Activated naive CD4-positive, alpha-beta T cell treated with anti-CD3 and anti-CD28 coated beads, Interleukin-2, amount 50 U/mL, for 24 hours (primary cell): Measurements from ENCODE around the gene NPAS3.

Source experiments
- H3K27ac Mint-ChIP-seq: one replicate; pipeline ENCODE4 v1.8.0; 2021; ENCODE audit warnings: mild to moderate bottlenecking, mixed read lengths
- H3K27me3 Mint-ChIP-seq: one replicate; pipeline ENCODE4 v1.8.0; 2021; ENCODE audit warnings: mixed read lengths
- H3K36me3 Mint-ChIP-seq: one replicate; pipeline ENCODE4 v1.8.0; 2021; ENCODE audit warnings: mixed read lengths
- H3K4me1 Mint-ChIP-seq: one replicate; pipeline ENCODE4 v1.8.0; 2021; ENCODE audit warnings: mixed read lengths
- H3K4me3 Mint-ChIP-seq: one replicate; pipeline ENCODE4 v1.8.0; 2021; ENCODE audit warnings: mild to moderate bottlenecking, mixed read lengths
- H3K9me3 Mint-ChIP-seq: one replicate; pipeline ENCODE4 v1.8.0; 2021; ENCODE audit warnings: mixed read lengths

The NPAS3 gene

GRCh38 chr14:33390335-33390734 is 451.7 kb downstream of the NPAS3 start:
- Mint-ChIP-seq H3K27me3 (no peaks in the 10 kb centered on the region), H3K36me3 (no peaks in the 10 kb centered on the region), H3K27ac (no peak overlapping the region), H3K4me3 (no peak overlapping the region), H3K4me1 (no peaks in the 10 kb centered on the region), H3K9me3 (no peaks in the 10 kb centered on the region)

GRCh38 chr14:33393231-33393894 is 454.7 kb downstream of the NPAS3 start:
- Mint-ChIP-seq H3K27ac (no peak overlapping the region), H3K27me3 (peaks cover 2% of the 10 kb centered on the region), H3K4me3 (no peak overlapping the region), H3K4me1 (no peaks in the 10 kb centered on the region), H3K9me3 (no peaks in the 10 kb centered on the region), H3K36me3 (no peaks in the 10 kb centered on the region)

- H3K4me1 Mint-ChIP-seq, result no peaks in the 10 kb centered on the region
- peaks cover 2% of the 10 kb centered on the region for H3K27me3 Mint-ChIP-seq
- no peak overlapping the region for H3K27ac Mint-ChIP-seq
- H3K9me3 Mint-ChIP-seq, result no peaks in the 10 kb centered on the region
- no peak overlapping the region for H3K4me3 Mint-ChIP-seq
- H3K36me3 Mint-ChIP-seq, result no peaks in the 10 kb centered on the region
Observed at GRCh38 chr14:33393895-33394368, 455.3 kb downstream of the NPAS3 start.

GRCh38 chr14:33401311-33401710 is 462.6 kb downstream of the NPAS3 start:
- H3K9me3 Mint-ChIP-seq, result peaks cover 6% of the 10 kb centered on the region
- H3K4me1 Mint-ChIP-seq, result no peaks in the 10 kb centered on the region
- no peak overlapping the region for H3K27ac Mint-ChIP-seq
- peaks cover 2% of the 10 kb centered on the region for H3K27me3 Mint-ChIP-seq
- H3K36me3 Mint-ChIP-seq, result no peaks in the 10 kb centered on the region
- H3K4me3 Mint-ChIP-seq, result no peak overlapping the region

GRCh38 chr14:33402604-33403003 is 463.9 kb downstream of the NPAS3 start:
- H3K27me3 Mint-ChIP-seq, result peaks cover under 1% of the 10 kb centered on the region
- peaks cover 8% of the 10 kb centered on the region for H3K9me3 Mint-ChIP-seq
- no peaks in the 10 kb centered on the region for H3K36me3 Mint-ChIP-seq
- no peak overlapping the region for H3K4me3 Mint-ChIP-seq
- no peaks in the 10 kb centered on the region for H3K4me1 Mint-ChIP-seq
- H3K27ac Mint-ChIP-seq, result no peak overlapping the region

- H3K4me3 Mint-ChIP-seq, result no peak overlapping the region
- H3K36me3 Mint-ChIP-seq, result no peaks in the 10 kb centered on the region
- peaks cover 10% of the 10 kb centered on the region for H3K9me3 Mint-ChIP-seq
Observed at GRCh38 chr14:33404054-33404453, 465.4 kb downstream of the NPAS3 start.

GRCh38 chr14:33404964-33405574 is 466.4 kb downstream of the NPAS3 start:
- H3K4me3 Mint-ChIP-seq, result no peak overlapping the region

More at GRCh38 chr14:33404054-33404453, 465.4 kb downstream of the NPAS3 start:
- Mint-ChIP-seq H3K27ac (no peak overlapping the region), H3K4me1 (no peaks in the 10 kb centered on the region), H3K27me3 (no peaks in the 10 kb centered on the region)

GRCh38 chr14:33406766-33407165 is 468.1 kb downstream of the NPAS3 start:
- no peak overlapping the region for H3K27ac Mint-ChIP-seq
- H3K4me3 Mint-ChIP-seq, result no peak overlapping the region
- peaks cover 10% of the 10 kb centered on the region for H3K9me3 Mint-ChIP-seq
- no peaks in the 10 kb centered on the region for H3K36me3 Mint-ChIP-seq
- no peaks in the 10 kb centered on the region for H3K27me3 Mint-ChIP-seq
- no peaks in the 10 kb centered on the region for H3K4me1 Mint-ChIP-seq

More at GRCh38 chr14:33404964-33405574, 466.4 kb downstream of the NPAS3 start:
- no peaks in the 10 kb centered on the region for H3K4me1 Mint-ChIP-seq
- peaks cover 10% of the 10 kb centered on the region for H3K9me3 Mint-ChIP-seq
- H3K27ac Mint-ChIP-seq, result no peak overlapping the region
- no peaks in the 10 kb centered on the region for H3K27me3 Mint-ChIP-seq
- no peaks in the 10 kb centered on the region for H3K36me3 Mint-ChIP-seq

GRCh38 chr14:33408291-33408690 is 469.6 kb downstream of the NPAS3 start:
- H3K4me1 Mint-ChIP-seq, result no peaks in the 10 kb centered on the region
- H3K9me3 Mint-ChIP-seq, result peaks cover 10% of the 10 kb centered on the region
- no peaks in the 10 kb centered on the region for H3K36me3 Mint-ChIP-seq
- H3K4me3 Mint-ChIP-seq, result no peak overlapping the region
- no peaks in the 10 kb centered on the region for H3K27me3 Mint-ChIP-seq
- H3K27ac Mint-ChIP-seq, result no peak overlapping the region

- H3K27ac Mint-ChIP-seq, result no peak overlapping the region
- H3K4me3 Mint-ChIP-seq, result no peak overlapping the region
- H3K36me3 Mint-ChIP-seq, result no peaks in the 10 kb centered on the region
- H3K27me3 Mint-ChIP-seq, result no peaks in the 10 kb centered on the region
- H3K9me3 Mint-ChIP-seq, result peaks cover 4% of the 10 kb centered on the region
- no peaks in the 10 kb centered on the region for H3K4me1 Mint-ChIP-seq
Observed at GRCh38 chr14:33412450-33412849, 473.8 kb downstream of the NPAS3 start.

GRCh38 chr14:33413381-33413780 is 474.7 kb downstream of the NPAS3 start:
- Mint-ChIP-seq H3K4me3 (no peak overlapping the region), H3K4me1 (no peaks in the 10 kb centered on the region), H3K9me3 (no peaks in the 10 kb centered on the region), H3K27ac (no peak overlapping the region), H3K27me3 (no peaks in the 10 kb centered on the region), H3K36me3 (no peaks in the 10 kb centered on the region)

- Mint-ChIP-seq H3K9me3 (no peaks in the 10 kb centered on the region), H3K27me3 (no peaks in the 10 kb centered on the region), H3K4me3 (no peak overlapping the region), H3K36me3 (no peaks in the 10 kb centered on the region), H3K4me1 (no peaks in the 10 kb centered on the region), H3K27ac (no peak overlapping the region)
Observed at GRCh38 chr14:33414041-33414440, 475.4 kb downstream of the NPAS3 start.

- Mint-ChIP-seq H3K27me3 (no peaks in the 10 kb centered on the region), H3K36me3 (no peaks in the 10 kb centered on the region), H3K27ac (no peak overlapping the region), H3K4me1 (no peaks in the 10 kb centered on the region), H3K9me3 (no peaks in the 10 kb centered on the region), H3K4me3 (no peak overlapping the region)
Observed at GRCh38 chr14:33420051-33420627, 481.5 kb downstream of the NPAS3 start.

GRCh38 chr14:33430414-33431035 is 491.8 kb downstream of the NPAS3 start:
- Mint-ChIP-seq H3K4me1 (no peaks in the 10 kb centered on the region), H3K9me3 (no peaks in the 10 kb centered on the region), H3K27me3 (no peaks in the 10 kb centered on the region), H3K4me3 (no peak overlapping the region), H3K27ac (no peak overlapping the region), H3K36me3 (no peaks in the 10 kb centered on the region)

- Mint-ChIP-seq H3K9me3 (no peaks in the 10 kb centered on the region), H3K36me3 (no peaks in the 10 kb centered on the region), H3K4me3 (no peak overlapping the region), H3K27ac (no peak overlapping the region), H3K4me1 (no peaks in the 10 kb centered on the region), H3K27me3 (no peaks in the 10 kb centered on the region)
Observed at GRCh38 chr14:33432407-33433023, 493.8 kb downstream of the NPAS3 start.
